Stimulated activated naive CD8-positive, alpha-beta T cell treated with anti-CD3 and anti-CD28 coated beads, Interleukin-15, Interleukin-2, amounts not matched to agents 100 ng/mL and 50 ng/mL, for 24 hours (primary cell): ENCODE results near the gene DNAH2.
"Not testable (repeated sequence)": the region's sequence is repeated elsewhere in the genome, so short reads cannot be mapped to it uniquely, and the experiment has no call there.

Source experiments
- H3K27ac Mint-ChIP-seq: one replicate; pipeline ENCODE4 v1.8.0; 2021; ENCODE audit warnings: mild to moderate bottlenecking, mixed read lengths
- H3K27me3 Mint-ChIP-seq: one replicate; pipeline ENCODE4 v1.8.0; 2021; ENCODE audit warnings: mixed read lengths
- H3K36me3 Mint-ChIP-seq: one replicate; pipeline ENCODE4 v1.8.0; 2021; ENCODE audit warnings: low read depth, mixed read lengths
- H3K4me1 Mint-ChIP-seq: one replicate; pipeline ENCODE4 v1.8.0; 2021; ENCODE audit warnings: low read depth, mixed read lengths
- H3K4me3 Mint-ChIP-seq: one replicate; pipeline ENCODE4 v1.8.0; 2021; ENCODE audit warnings: mild to moderate bottlenecking, mixed read lengths
- H3K9me3 Mint-ChIP-seq: one replicate; pipeline ENCODE4 v1.8.0; 2021; ENCODE audit warnings: mixed read lengths

The DNAH2 gene

DNA sequence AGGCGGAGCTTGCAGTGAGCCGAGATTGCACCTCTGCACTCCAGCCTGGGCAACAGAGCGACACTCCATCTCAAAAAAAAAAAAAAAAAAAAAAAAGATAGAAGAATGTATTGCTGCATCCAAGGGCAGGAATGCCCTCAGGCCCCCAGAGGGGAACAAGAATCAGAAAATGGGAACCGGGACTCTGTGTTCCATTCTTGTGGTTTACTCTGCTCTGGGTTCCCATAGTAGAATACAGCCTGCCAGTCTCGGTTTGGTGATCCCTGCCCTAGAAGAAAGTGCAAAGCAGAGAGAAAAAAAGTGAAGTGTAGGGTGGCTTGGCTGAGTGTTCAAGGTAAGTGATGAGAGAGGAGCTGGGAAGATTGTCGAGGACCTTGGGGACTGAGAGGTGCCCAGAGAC lies 89.0 kb downstream of the DNAH2 start:
- Mint-ChIP-seq H3K36me3 (no peaks in the 10 kb centered on the region), H3K4me3 (no peak overlapping the region), H3K27ac (no peak overlapping the region), H3K4me1 (no peaks in the 10 kb centered on the region), H3K27me3 (peaks cover 14% of the 10 kb centered on the region), H3K9me3 (no peaks in the 10 kb centered on the region)

DNA sequence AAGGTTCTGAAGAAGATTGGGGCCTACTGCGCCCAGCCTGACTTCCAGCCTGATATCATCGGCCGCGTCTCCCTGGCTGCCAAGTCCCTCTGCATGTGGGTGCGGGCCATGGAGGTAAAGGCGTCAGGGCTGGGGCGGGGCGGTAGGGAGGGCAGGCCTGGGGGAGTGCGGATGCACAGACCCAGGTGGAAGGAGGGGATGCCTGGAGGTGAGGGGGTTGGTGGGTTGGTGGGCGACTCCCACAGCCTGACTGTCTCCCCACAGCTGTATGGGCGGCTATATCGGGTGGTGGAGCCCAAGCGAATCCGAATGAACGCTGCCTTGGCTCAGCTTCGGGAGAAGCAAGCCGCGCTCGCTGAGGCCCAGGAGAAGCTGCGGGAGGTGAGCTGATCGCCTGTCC lies 89.7 kb downstream of the DNAH2 start:
- Mint-ChIP-seq H3K36me3 (no peaks in the 10 kb centered on the region), H3K27ac (no peak overlapping the region), H3K9me3 (no peaks in the 10 kb centered on the region), H3K4me3 (no peak overlapping the region), H3K27me3 (peaks cover 12% of the 10 kb centered on the region), H3K4me1 (no peaks in the 10 kb centered on the region)

DNA sequence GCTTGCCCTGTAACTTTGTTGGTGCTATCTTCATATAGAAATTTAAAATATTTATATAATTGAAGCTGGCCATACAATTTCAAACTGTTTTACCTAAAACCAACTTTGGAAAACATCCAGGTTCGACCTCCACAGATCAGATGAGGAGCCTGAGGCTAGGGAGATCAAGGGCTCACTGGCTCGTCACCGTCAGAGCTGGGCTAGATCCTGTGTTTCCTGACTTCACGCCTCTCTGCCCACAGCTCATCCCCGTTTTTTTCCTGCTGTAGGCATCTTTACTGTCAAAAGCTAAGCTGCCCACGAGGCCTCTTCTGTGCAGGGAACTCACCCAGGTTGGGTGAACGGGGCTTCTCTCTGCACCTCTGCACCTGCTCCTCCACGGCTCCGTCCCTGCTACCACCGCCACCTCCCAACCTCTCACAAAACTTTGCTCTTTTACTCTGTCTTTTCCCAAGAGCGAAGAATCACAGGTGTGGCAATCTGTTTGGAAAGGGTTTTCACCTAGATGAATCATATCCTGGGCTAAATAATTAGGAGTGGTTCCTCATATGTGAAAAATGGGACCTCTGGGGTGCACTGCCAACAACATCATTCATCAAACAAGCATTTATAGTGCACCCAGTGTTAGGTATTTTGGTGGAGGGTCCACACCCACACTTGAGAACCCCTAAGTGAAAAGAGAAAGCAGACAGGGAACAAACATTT lies 91.7 kb downstream of the DNAH2 start:
- H3K27ac Mint-ChIP-seq = no peak overlapping the region
- no peaks in the 10 kb centered on the region for H3K36me3 Mint-ChIP-seq
- no peaks in the 10 kb centered on the region for H3K9me3 Mint-ChIP-seq

DNA sequence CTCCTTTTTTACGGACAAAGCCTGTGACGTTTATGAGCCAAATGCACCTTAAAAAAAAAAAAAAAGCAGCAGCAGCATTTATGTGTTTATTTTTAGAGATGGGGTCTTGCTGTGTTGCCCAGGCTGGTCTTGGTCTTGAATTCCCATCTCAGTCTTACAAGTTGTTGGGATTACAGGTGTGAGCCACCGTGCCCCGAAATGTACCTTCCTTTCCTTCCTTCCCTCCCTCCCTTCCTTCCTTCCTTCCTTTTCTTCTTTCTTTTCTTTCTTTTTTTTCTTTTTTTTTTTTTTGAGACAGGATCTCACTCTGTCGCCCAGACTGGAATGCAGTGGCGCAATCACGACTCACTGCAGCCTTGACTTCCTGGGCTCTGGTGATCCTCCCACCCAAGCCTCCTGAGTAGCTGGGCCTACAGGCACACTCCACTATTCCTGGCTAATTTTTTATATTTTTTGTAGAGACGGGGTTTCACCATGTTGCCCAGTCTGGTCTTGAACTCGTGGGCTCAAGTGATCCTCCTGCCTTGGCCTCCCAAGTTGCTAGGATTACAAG lies 92.3 kb downstream of the DNAH2 start:
- not testable (repeated sequence) for H3K4me3 Mint-ChIP-seq, H3K36me3 Mint-ChIP-seq, H3K27me3 Mint-ChIP-seq, H3K9me3 Mint-ChIP-seq, H3K27ac Mint-ChIP-seq, H3K4me1 Mint-ChIP-seq

More for the DNA sequence above, 91.7 kb downstream of the DNAH2 start:
- no peak overlapping the region for H3K4me3 Mint-ChIP-seq
- H3K4me1 Mint-ChIP-seq = no peaks in the 10 kb centered on the region
- H3K27me3 Mint-ChIP-seq = peaks cover 5% of the 10 kb centered on the region

GRCh38 chr17:7811251-7811650 lies 93.7 kb downstream of the DNAH2 start:
- peaks cover 5% of the 10 kb centered on the region for H3K27me3 Mint-ChIP-seq
- H3K4me1 Mint-ChIP-seq = no peaks in the 10 kb centered on the region
- no peaks in the 10 kb centered on the region for H3K36me3 Mint-ChIP-seq
- no peaks in the 10 kb centered on the region for H3K9me3 Mint-ChIP-seq
- no peak overlapping the region for H3K4me3 Mint-ChIP-seq
- H3K27ac Mint-ChIP-seq = no peak overlapping the region

GRCh38 chr17:7814969-7815368 lies 97.4 kb downstream of the DNAH2 start:
- Mint-ChIP-seq H3K4me3 (no peak overlapping the region), H3K9me3 (no peaks in the 10 kb centered on the region), H3K36me3 (no peaks in the 10 kb centered on the region), H3K27me3 (no peaks in the 10 kb centered on the region), H3K4me1 (no peaks in the 10 kb centered on the region), H3K27ac (no peak overlapping the region)

- Mint-ChIP-seq H3K27me3 (no peaks in the 10 kb centered on the region), H3K36me3 (no peaks in the 10 kb centered on the region), H3K27ac (no peak overlapping the region), H3K9me3 (no peaks in the 10 kb centered on the region), H3K4me3 (no peak overlapping the region), H3K4me1 (no peaks in the 10 kb centered on the region)
These were observed 99.5 kb downstream of the DNAH2 start for GRCh38 chr17:7816926-7817642.

DNA sequence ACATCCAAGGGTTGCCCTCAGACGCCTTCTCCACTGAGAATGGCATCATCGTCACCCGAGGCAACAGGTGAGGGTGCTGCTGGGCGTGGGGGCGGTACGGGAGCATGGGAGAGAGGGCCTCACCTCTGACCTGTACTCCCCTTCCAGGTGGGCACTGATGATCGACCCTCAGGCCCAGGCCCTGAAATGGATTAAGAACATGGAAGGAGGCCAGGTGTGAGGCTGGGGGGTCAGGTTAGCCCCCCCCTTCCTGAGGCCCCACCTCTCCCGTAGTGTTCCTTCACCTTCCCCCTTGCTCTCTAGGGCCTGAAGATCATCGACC lies 100.1 kb downstream of the DNAH2 start:
- Mint-ChIP-seq H3K4me3 (no peak overlapping the region), H3K4me1 (no peaks in the 10 kb centered on the region), H3K9me3 (no peaks in the 10 kb centered on the region), H3K27me3 (no peaks in the 10 kb centered on the region), H3K27ac (no peak overlapping the region), H3K36me3 (no peaks in the 10 kb centered on the region)

DNA sequence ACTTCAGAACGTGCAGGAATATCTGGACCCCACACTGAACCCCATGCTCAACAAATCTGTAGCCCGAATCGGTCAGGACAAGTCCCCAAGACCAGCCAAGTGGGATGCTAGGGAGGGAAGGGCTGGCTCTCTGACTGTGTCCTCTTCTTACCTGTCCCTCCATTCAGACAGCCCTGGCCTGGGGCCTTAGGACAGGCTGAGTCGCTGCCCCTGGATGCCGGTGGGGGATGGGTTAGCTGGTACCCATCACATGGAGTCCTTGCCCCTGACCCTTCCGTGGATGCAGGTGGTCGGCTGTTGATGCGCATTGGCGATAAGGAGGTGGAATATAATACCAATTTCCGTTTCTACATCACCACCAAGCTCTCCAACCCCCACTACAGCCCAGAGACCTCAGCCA lies 100.5 kb downstream of the DNAH2 start:
- no peak overlapping the region for H3K4me3 Mint-ChIP-seq
- H3K27ac Mint-ChIP-seq = no peak overlapping the region
- H3K9me3 Mint-ChIP-seq = no peaks in the 10 kb centered on the region
- no peaks in the 10 kb centered on the region for H3K4me1 Mint-ChIP-seq
- no peaks in the 10 kb centered on the region for H3K27me3 Mint-ChIP-seq
- no peaks in the 10 kb centered on the region for H3K36me3 Mint-ChIP-seq

- no peaks in the 10 kb centered on the region for H3K4me1 Mint-ChIP-seq
- no peak overlapping the region for H3K4me3 Mint-ChIP-seq
- no peak overlapping the region for H3K27ac Mint-ChIP-seq
- no peaks in the 10 kb centered on the region for H3K36me3 Mint-ChIP-seq
- no peaks in the 10 kb centered on the region for H3K27me3 Mint-ChIP-seq
- no peaks in the 10 kb centered on the region for H3K9me3 Mint-ChIP-seq
These were observed 101.5 kb downstream of the DNAH2 start for GRCh38 chr17:7818746-7819645.

- Mint-ChIP-seq H3K27me3 (no peaks in the 10 kb centered on the region), H3K36me3 (no peaks in the 10 kb centered on the region), H3K4me1 (no peaks in the 10 kb centered on the region), H3K4me3 (no peak overlapping the region), H3K9me3 (no peaks in the 10 kb centered on the region), H3K27ac (no peak overlapping the region)
These were observed 102.7 kb downstream of the DNAH2 start for GRCh38 chr17:7820231-7820630.

GRCh38 chr17:7822126-7822525 lies 104.6 kb downstream of the DNAH2 start:
- Mint-ChIP-seq H3K4me3 (no peak overlapping the region), H3K36me3 (no peaks in the 10 kb centered on the region), H3K27me3 (no peaks in the 10 kb centered on the region), H3K4me1 (no peaks in the 10 kb centered on the region), H3K27ac (no peak overlapping the region), H3K9me3 (no peaks in the 10 kb centered on the region)

- Mint-ChIP-seq H3K27me3 (peaks cover 3% of the 10 kb centered on the region), H3K36me3 (no peaks in the 10 kb centered on the region), H3K4me3 (no peak overlapping the region), H3K4me1 (no peaks in the 10 kb centered on the region), H3K27ac (no peak overlapping the region), H3K9me3 (no peaks in the 10 kb centered on the region)
These were observed 106.0 kb downstream of the DNAH2 start for GRCh38 chr17:7823581-7824001.

DNA sequence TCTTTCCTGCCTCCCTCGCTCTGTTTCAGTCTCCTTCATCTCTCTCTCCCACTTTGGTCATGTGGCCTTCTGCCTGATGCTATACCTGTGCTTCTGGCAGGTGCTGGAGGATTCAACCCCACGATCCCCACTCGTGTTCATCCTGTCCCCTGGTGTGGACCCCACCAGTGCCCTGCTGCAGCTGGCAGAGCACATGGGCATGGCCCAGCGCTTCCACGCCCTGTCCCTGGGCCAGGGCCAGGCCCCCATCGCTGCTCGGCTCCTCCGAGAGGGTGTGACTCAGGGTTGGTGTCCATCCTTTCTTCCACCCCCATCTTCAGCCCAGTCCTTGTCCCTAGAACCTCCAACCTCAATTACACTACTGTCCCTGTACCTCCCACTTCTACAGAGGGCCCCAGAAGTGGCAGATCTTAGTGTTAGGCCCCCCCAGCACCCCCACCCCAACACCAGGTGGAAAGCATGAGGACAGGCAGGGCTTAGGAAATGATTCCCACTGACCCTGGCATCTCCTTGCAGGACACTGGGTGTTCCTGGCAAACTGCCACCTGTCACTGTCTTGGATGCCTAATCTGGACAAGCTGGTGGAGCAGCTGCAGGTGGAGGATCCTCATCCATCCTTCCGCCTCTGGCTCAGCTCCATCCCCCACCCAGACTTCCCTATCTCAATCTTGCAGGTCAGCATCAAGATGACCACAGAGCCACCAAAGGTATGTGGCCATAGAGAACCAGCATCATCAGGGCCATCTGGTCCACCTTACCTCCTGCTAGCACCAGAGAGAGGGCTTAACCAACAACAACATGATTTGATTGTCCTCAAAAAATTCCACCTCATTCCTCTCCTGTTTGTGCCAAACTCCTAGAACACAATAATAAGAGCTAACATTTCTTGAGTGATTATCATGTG lies 106.7 kb downstream of the DNAH2 start:
- Mint-ChIP-seq H3K36me3 (no peaks in the 10 kb centered on the region), H3K27me3 (peaks cover 3% of the 10 kb centered on the region), H3K9me3 (no peaks in the 10 kb centered on the region), H3K4me3 (no peak overlapping the region), H3K4me1 (no peaks in the 10 kb centered on the region), H3K27ac (no peak overlapping the region)
